GM19043 (cell line): ENCODE results near the gene CRIP1.

Experiments used
- ATAC-seq: cut with Tn5 transposase; IDR thresholded peaks from one replicate; pipeline ENCODE4 v1.9.1; 2021; ENCODE audit warnings: low read depth; ENCODE audit not compliant: unreplicated experiment

Gene CRIP1

DNA sequence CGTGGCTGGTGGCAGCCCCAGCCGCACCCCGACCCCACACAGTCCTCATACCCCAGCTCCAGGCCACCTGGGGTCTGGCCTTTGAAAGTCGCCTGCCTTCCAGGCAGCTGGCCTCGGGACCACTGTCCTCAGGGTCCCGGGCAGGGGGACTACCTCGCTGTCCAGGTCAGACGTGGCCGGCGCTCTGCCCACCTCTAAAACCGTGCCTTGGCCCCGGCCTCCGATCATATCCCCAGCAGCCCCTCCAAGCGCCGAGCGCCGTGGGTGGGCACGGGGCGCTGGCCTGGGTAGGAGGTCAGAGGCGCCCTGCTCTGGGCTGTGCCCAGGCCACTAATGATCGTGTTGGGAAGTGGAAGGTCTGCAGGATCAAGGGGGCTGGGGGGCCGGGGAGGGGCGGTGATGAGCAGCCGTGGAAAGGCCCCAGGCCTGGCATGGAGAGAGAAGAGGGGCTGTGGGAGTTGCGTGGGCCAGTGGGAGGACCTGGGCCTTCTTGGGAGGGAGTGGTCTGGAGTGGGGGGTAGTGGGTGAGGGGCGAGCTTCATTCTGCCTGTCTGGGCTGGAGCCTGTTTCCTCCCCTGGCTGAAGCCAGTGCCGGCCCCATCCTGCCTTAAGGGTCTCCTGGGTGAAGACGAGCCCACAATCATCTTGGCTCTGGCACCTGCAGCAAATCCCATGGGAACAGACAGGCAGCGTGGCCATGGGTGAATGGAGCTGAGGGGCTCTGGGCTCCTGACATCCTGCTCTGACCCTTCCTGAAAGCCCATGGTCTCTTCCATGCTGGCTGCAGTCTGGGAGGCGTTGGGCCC, 44.6 kb downstream of the CRIP1 start:
- no peak for ATAC-seq

DNA sequence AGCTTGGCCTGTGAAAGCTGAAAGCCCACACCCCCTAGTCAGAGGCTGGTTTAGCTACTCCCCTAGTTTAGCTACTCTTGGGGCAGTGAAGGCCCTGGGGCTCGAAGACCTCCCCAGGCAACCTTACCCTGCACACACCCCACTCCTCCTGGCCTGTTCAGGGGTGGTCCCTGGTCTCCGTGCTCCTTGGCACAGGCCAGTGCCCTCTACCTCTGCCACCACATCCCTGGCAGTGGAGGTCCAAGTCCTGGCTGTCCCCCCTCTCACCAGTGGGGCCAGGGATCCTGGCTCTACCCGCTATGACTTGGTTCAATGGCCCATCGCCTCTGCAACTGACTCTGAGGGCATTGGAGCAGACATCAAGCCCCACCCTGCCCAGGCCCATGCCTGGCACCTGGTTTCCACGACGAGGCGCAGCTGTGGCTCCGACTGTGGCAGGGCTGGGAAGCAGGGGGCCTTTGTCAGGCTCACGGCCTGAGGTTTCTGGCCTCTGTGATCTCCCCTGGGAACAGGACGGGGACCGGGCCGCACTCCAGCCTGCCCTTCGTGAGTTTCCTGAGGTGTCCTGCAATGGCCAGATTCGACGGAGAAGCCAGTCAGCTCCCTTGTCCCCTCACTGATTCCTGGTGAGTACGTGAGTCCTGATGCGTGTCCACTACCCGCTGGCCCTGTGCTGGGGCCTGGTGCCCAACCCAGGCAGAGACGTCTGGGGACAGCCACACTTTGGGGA, 45.4 kb downstream of the CRIP1 start:
- no peak for ATAC-seq

DNA sequence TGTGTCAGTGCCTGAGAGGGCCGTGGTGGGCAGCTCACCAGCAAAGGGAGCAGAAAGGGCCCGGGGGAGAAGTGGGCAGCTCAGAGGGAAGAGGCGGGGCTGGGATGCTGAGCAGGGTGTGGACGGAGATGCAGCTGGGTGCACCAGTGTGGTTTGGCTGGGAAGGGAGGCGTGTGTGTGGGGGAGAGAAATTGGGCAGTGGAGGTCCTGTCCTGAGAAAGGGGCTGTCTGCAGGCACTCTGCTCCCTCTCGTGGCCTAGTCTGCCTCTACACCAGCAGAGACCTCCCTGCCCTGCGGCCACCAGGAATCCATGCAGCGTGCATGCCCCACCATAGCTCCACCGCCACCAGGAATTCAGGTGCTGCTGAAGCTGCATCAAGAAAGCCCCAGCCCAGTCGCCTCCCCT, 46.1 kb downstream of the CRIP1 start:
- no peak for ATAC-seq

DNA sequence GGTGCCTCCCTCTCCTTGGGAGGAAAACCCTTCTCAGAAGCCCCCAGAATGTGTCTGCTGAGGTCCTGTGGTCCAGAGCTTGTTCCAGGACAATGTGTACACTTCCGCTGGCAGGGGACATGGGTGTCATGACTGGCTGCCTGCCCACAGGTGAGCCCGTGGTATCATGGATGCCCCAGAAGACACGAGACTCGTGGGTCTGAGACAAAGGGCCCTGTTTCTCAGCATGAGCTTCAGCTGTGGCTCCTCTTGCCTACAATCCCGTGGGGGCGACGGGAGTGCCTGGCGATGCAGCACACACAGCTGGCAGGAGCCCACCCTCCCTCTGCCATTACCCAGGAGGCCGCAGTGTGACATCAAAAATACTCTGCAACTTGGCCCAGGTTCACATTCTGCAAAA, 46.7 kb downstream of the CRIP1 start:
- ATAC-seq = no peak

DNA sequence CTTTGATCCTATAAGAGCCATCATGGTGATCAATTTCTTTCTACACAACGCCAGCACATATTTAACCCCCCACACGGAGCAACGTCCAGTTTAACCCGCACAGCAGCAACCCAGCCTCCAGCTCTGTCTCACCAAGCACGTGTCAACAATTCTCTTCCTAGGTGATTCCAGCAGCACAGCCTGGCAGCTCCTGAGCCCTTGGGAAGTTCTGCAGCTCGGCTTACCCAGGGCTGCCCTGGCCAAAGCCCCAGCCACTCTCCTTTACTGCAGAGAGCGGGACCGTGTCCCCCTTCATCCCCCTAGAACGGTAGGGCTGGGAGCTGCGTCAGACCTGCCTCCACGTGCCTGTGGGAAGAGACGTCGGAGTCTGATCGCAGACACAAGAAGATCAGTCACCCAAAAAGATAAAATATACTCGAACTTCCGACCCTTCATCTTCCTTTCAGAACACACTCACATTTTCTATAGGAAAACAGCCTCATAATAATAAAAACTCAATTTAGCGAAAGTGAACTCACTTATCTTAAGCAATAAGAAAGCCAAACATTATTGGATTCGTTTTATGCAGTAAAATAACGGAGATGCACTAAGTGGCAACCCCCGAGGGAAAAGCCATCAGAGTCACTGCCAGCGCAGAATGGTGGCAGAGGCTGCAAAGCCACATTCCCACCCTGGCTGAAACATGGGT, 47.3 kb downstream of the CRIP1 start:
- ATAC-seq = no peak

DNA sequence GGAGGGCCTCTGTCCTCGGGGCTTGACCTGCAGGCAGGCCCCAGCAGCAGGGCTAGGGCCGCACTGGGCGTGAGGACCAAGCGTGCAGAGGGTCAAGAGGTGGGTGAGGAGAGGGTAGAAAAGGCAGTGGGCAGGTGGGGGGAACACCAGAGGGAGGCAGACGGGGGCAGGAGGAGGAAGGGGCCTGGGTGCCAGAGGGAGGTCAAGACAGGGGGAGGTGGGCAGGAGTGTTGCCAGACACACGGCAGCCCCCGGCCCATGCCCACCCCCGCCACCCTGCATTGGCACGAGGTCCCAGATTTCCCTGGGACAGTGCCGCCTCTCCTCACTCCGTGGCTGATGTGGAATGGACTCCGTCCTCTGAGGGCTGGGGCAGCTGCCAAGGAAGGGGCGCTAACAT, 47.9 kb downstream of the CRIP1 start:
- no peak for ATAC-seq

DNA sequence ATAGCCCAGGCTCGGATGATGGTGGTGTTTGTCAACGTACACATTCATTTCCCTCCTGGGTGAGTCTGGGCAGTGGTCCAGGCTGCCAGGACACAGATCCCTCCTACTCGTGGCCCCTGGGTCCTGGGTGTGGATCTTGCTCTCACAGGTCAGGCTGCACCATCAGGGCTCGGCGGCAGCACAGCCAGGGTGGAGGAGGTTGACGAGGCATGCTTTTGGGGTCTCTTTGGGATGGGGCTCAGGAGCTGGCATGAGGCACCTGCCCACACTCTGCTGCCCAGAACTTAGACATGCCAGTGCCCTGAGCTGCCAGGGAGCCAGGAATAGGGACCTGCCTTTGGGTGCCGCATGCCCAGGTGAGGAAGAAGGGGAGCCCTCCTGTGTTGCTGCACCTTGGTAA, 49.4 kb downstream of the CRIP1 start:
- no peak for ATAC-seq

DNA sequence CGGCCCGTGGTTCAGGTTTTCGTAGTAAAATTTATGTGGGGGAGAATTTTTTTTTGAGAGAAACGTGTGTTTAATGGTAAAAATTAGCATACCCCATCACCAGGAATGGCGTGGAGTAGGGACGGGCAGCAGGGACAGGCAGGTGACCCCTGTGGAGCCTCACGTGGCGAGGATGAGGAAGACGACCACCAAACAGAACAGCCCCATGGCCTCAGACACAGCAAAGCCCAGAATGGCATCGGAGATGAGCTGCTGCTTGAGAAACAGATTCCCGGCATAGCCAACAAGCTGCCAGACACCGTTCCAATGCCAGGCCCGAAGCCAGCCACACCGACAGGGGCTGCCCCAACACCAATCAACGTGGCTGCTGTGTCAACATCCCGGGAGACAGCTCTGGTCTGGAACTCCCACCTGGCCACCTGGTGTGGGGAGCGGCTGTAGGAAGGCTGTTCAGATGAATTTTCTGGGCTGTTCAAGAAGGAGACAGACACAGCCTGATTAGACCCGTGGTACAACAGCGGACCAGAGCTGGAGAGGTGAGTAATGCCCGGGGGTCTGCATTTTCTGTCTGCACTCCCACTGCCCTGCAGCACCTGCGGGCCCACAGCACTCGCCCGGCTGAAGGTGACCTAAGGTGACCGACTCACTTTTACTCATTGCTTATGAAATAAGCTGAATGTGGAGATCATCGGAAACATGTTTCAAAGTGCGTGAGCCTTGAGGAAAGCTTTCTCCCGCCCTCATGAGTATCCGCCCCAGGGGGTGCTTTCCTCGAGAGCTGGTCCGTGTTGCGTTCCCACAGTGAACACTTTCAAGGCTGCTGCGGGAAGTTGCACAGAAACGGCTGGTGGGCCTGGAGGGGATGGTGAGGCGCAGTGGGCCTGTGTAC, 50.2 kb downstream of the CRIP1 start:
- ATAC-seq = no peak

DNA sequence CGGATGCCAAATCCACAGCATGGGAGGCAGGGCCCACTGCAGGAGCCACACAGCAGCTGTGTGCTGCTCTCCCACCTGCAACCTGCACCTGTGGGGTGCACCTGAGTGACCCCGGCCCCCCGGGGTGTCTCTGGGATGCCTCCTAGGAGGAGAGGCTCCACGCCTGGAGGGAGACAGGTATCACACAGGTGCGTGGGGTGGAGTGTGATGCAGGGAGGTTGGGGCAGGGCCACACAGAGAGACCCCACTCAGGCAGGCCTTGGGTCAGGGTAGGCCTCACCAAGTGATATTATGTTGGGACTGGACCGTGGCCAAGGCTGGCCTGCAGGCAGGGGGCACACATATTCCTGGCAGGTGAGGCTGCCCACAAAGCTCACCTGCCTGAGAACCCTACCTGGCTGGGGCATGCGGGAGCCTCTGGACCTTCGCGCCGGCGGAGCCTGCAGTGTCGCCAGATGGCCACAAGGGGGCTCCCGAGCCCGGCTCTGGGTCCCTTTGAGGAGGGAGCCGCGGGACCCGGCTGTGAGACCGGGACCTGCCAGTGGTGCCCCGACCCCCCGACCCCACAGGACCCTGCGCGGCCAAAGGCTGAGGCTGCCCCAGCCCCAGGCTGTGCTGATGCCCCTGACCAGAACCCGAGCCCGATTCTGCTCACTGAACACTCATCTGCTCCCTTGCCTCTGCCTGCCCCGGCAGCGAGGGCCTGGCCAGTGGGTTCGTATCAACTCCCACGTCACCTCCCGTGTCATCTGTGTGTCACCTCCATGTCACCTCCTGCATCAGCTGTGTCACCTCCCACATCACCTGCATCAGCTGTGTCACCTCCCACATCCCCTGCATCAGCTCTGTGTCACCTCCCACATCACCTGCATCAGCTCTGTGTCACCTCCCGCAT, 51.1 kb downstream of the CRIP1 start:
- ATAC-seq = no peak
